ENCODE measurements around the gene ERN1.

DNA sequence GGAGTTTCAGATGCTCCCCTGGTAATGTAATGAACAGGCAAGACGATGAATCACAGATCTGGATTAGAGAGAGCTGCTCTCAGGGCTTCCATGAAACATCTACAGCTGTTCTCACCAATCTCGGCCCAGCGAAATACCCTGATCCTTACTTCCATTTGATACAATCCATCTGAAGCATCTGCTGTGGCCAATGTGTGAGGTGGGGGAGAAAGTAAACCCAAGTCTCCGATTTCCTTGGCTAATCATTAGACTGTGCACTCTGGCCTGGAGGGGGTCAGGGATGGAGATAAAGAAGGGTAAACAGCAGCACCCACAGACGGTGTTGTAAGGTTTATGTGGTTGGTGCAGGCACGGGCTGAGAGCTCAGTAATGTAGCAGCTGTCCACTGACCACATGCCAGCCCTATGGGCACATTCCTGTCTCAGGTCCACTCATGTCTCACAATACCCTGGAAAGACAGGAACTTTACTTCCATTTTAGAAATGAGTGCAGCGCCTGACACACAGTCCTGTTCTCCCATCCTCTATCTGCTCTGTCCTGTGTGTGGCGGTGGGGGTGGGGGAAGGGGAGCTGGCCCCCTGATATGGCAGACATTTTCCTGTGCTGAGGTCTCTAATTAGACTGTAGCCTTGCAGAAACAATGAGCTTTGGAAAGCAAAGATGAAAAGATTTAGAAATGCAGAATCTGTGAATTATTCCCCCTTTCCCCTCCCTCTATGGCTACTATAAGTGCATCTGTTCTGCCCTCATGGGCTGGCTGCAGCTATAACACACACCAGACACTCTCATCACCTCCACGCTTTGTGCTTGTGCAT is 48.3 kb upstream of the ERN1 start:
- TF ChIP-seq GATA3 (IDR thresholded peaks at IDR 0.05; ENCODE audit: low read depth, low read length): no peak
- peak; percentile 82 for TF ChIP-seq GATA2 (IDR thresholded peaks at IDR 0.05; ENCODE audit: low read depth, low read length)

Measured in SH-SY5Y (cell line).